K562 (cell line): ENCODE data around the gene HLF. TPM values are rescaled to one million over a fixed set of nuclear protein-coding genes. Genes with fewer than 3 reads are reported as not detected.

Experiments used
- ADNP ChIP-seq: fragments of 200-800 bp; sonication (Bioruptor generic); IDR thresholded peaks from 2 replicates; pipeline ENCODE4 v1.6.1; 2016; ENCODE audit warnings: missing genetic modification characterization, missing compliant biosample characterization
- ATF2 ChIP-seq: sonication (generic); formaldehyde crosslinking; IDR thresholded peaks from 2 replicates; pipeline ENCODE4 v1.8.1; 2022; ENCODE audit warnings: missing genetic modification reagents
- ATF4 ChIP-seq: fragments of 450-650 bp; formaldehyde crosslinking; IDR thresholded peaks from 2 replicates; pipeline ENCODE4 v1.4.0; 2022; ENCODE audit warnings: mild to moderate bottlenecking, moderate library complexity
- CLOCK ChIP-seq: fragments of 250-450 bp; sonication (Bioruptor Pico); IDR thresholded peaks from 2 replicates; pipeline ENCODE4 v1.4.0; 2020; ENCODE audit warnings: mild to moderate bottlenecking, moderate library complexity, borderline replicate concordance
- E2F5 ChIP-seq: sonication (generic); formaldehyde crosslinking; IDR thresholded peaks from 2 replicates; pipeline ENCODE4 v1.8.0; 2022; ENCODE audit warnings: mild to moderate bottlenecking, missing genetic modification reagents
- ELF2 ChIP-seq: fragments of 250-450 bp; sonication (Bioruptor Pico); IDR thresholded peaks from 2 replicates; pipeline ENCODE4 v1.5.0; 2021; ENCODE audit warnings: mild to moderate bottlenecking
- GATAD2B ChIP-seq: fragments of 450-650 bp; IDR thresholded peaks from 2 replicates; pipeline ENCODE4 v1.6.1; 2017; ENCODE audit warnings: mild to moderate bottlenecking, borderline replicate concordance
- IFI16 ChIP-seq: fragments of 250-450 bp; sonication (Bioruptor Pico); IDR thresholded peaks from 2 replicates; pipeline ENCODE4 v2.1.2; 2022; ENCODE audit warnings: mild to moderate bottlenecking, inconsistent platforms
- NBN ChIP-seq: fragments of 450-650 bp; IDR thresholded peaks from 2 replicates; pipeline ENCODE4 v1.6.1; 2016; ENCODE audit warnings: low read depth, mild to moderate bottlenecking
- NR2C1 ChIP-seq, 2 experiments: fragments of 450-650 bp; IDR thresholded peaks; 2 replicates each; pipeline ENCODE4 v1.6.1; 2017; ENCODE audit warnings: mild to moderate bottlenecking in 2 of 2, antibody characterized with exemption in 1 of 2, inconsistent platforms in 1 of 2, missing compliant biosample characterization in 1 of 2, missing genetic modification characterization in 1 of 2
- SRSF7 ChIP-seq: fragments of 200-400 bp; formaldehyde crosslinking; optimal IDR thresholded peaks from 2 replicates; pipeline ENCODE3; 2017; ENCODE audit warnings: mild to moderate bottlenecking, low read depth, low read length
- TCF7L2 ChIP-seq: fragments of 150-350 bp; IDR thresholded peaks from 2 replicates; pipeline ENCODE4 v1.6.1; 2016; ENCODE audit warnings: low read depth, mild to moderate bottlenecking, low read length, moderate library complexity
- ZMIZ1 ChIP-seq, 2 experiments: fragments of 150-350 bp in 1 of 2; IDR thresholded peaks; 2 replicates each; pipeline ENCODE4 v1.6.1; 2012 to 2016; ENCODE audit warnings: low read depth in 2 of 2, low read length in 2 of 2, mild to moderate bottlenecking in 1 of 2, moderate library complexity in 1 of 2
- ZNF184 ChIP-seq: sonication (generic); formaldehyde crosslinking; IDR thresholded peaks from 2 replicates; pipeline ENCODE4 v1.5.0; 2020; ENCODE audit warnings: missing genetic modification reagents
- ZNF23 ChIP-seq: fragments of 250-450 bp; sonication (Bioruptor Pico); IDR thresholded peaks from 2 replicates; pipeline ENCODE4 v1.4.0; 2020; ENCODE audit warnings: mild to moderate bottlenecking
- ZNF280B ChIP-seq: fragments of 250-450 bp; sonication (Bioruptor Pico); IDR thresholded peaks from 2 replicates; pipeline ENCODE4 v1.5.1; 2021; ENCODE audit warnings: mild to moderate bottlenecking
- polyA plus RNA-seq, 8 experiments: library from polyadenylated mRNA; depleted of rRNA in 4 of 8; stranded (reverse) in 5 of 8; unstranded in 3 of 8; fragments of >200 nt; fragmentation: Nextera tagmentation in 2 of 8; fragmentation: Illumina TruSeq in 1 of 8; extraction: Ambion mirVana in 2 of 8; extraction: Trizol in 1 of 8; gene quantifications; 2 replicates each; pipeline versions ENCODE4 v1.2.1 to v1.2.3, GENCODE V29; 2011 to 2014; ENCODE audit warnings: inconsistent platforms in 1 of 8, missing spikeins in 1 of 8
- total RNA-seq, 7 experiments: library from RNA; depleted of rRNA in 6 of 7; stranded (reverse); fragments of >200 nt in 6 of 7; fragmentation: Illumina TruSeq in 2 of 7; extraction: Trizol in 2 of 7; gene quantifications; 2 replicates each; pipeline versions ENCODE4 v1.2.1 to v1.2.3, GENCODE V29; 2011 to 2021; ENCODE audit warnings: low replicate concordance in 1 of 7

Gene HLF
- total and polyA plus RNA-seq, 9 of the 15 experiments (the other 6 are each of a cell fraction or from before 2014, with no cell fraction given) = 0.03 to 0.24 (median 0.09) TPM

- TF ChIP-seq E2F5 (CRISPR knock-in tag) (peak; percentile 80; the same call in 1 of the 2 replicates), TCF7L2 (no peak), NBN (no peak), ATF4 (CRISPR knock-in tag) (no peak), ADNP (tag) (no peak), IFI16 (CRISPR knock-in tag) (no peak), ZNF280B (CRISPR knock-in tag) (no peak), ZMIZ1 (IDR thresholded peaks at IDR 0.05; ENCODE audit: low read depth in 2 of 2, low read length in 2 of 2) (no peak), ZNF23 (no peak), ATF2 (CRISPR knock-in tag) (peak; percentile 79; the same call in 1 of the 2 replicates), NR2C1 (IDR thresholded peaks at IDR 0.05) (no peak), NR2C1 (tag; IDR thresholded peaks at IDR 0.05) (no peak), SRSF7 (no peak), CLOCK (peak; percentile 75; the same call in 1 of the 2 replicates), ZNF184 (no peak), ELF2 (no peak), GATAD2B (peak; percentile 74; the same call in 1 of the 2 replicates)
Measured at GRCh38 chr17:55264645-55265298, at the start of gene HLF (continued).
